ENCODE results near the gene ATF6.
A peak's percentile ranks its signal among the peaks of the same experiment; 100 is the strongest.

DNA sequence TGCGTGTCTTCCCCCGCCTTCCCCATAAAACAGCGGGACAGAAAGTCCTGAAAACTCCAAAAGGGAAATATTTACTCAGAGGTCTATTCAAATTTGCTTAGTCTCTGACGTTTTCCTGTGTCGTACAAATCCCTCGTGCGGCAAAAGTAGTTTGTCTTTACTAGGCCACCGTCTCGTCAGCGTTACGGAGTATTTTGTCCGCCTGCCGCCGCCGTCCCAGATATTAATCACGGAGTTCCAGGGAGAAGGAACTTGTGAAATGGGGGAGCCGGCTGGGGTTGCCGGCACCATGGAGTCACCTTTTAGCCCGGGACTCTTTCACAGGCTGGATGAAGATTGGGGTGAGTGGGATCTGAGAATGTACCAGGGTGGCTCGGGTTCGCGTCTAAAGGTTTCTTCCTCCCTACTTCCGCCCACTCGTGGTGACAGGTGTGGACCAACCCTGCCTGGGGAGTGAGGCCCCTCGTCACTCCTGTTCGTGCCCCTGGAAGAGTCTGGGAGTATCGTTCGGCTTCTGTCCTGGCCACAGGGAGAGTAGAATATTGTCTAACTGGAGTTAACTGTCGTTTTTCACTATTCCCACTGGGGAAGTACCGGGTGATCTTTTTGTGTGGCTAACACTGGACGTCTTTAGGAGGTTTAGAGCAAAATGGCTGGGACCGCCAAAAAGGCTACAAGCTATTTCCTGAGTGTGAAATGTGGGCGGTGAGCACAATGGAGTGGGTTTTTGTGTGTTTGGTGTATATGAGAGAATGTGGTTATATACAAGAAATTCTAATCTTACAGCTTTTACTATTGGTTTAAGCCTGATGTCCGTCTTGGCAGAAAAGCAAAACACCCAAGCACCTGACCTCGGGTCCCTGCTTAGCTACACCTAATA is at the start of gene ATF6:
- TF ChIP-seq CTCF (IDR thresholded peaks at IDR 0.05; ENCODE audit: low read depth, low read length): no peak
- peak; percentile 54 for TF ChIP-seq POLR2A (IDR thresholded peaks at IDR 0.05; ENCODE audit: extremely low read depth, insufficient read length)
- peak; percentile 86 for TF ChIP-seq MYC (IDR thresholded peaks at IDR 0.05; ENCODE audit: low read depth, low read length)
- peak; percentile 76 for TF ChIP-seq MAX (IDR thresholded peaks at IDR 0.05; ENCODE audit: low read depth, low read length)

Data from NB4 (cell line).